Natural killer cell (primary cell): ENCODE results near the gene SSTR3. TPM values are rescaled to one million over a fixed set of nuclear protein-coding genes. Genes with fewer than 3 reads are reported as not detected.

ENCODE experiments used
- ATAC-seq, 3 donors: fragments of 150-1000 bp in 2 of 3; fragments of 200-7000 bp in 1 of 3; cut with Tn5 transposase; 1 replicate in 1 of 3; 2 replicates in 2 of 3; pipeline ENCODE4 v1.10.0; 2021; ENCODE audit warnings: mild to moderate bottlenecking in 2 of 3, moderate library complexity in 2 of 3
- DNase-seq, 2 donors: peaks; one replicate each; pipeline versions ENCODE4 v3.0.0 to v3.0.0-alpha.2; 2013 to 2021; ENCODE audit warnings: mixed read lengths in 1 of 2
- H3K27ac ChIP-seq: one replicate; pipeline ENCODE4 v1.5.1; 2013; ENCODE audit warnings: mild to moderate bottlenecking, low read length
- H3K27me3 ChIP-seq: one replicate; pipeline ENCODE4 v1.6.1; 2013; ENCODE audit warnings: low read length; ENCODE audit not compliant: control insufficient read depth, insufficient read depth
- H3K36me3 ChIP-seq: one replicate; pipeline ENCODE4 v1.6.1; 2013; ENCODE audit warnings: low read length; ENCODE audit not compliant: control insufficient read depth, insufficient read depth
- H3K4me1 ChIP-seq: one replicate; pipeline ENCODE4 v1.6.1; 2013; ENCODE audit warnings: low read length; ENCODE audit not compliant: control insufficient read depth, insufficient read depth
- H3K4me3 ChIP-seq: one replicate; pipeline ENCODE4 v1.5.1; 2013; ENCODE audit warnings: low read length
- H3K9me3 ChIP-seq: one replicate; pipeline ENCODE4 v1.6.1; 2013; ENCODE audit warnings: low read length; ENCODE audit not compliant: control insufficient read depth, insufficient read depth
- H3K27ac Mint-ChIP-seq, 2 donors: one replicate each; pipeline ENCODE4 v1.8.0; 2022; ENCODE audit warnings: mild to moderate bottlenecking in 2 of 2, mixed read lengths in 2 of 2, moderate library complexity in 1 of 2
- H3K27me3 Mint-ChIP-seq, 2 donors: one replicate each; pipeline ENCODE4 v1.8.0; 2022; ENCODE audit warnings: low read depth in 2 of 2, mixed read lengths in 2 of 2
- H3K36me3 Mint-ChIP-seq: one replicate; pipeline ENCODE4 v1.8.0; 2022; ENCODE audit warnings: mixed read lengths
- H3K4me1 Mint-ChIP-seq, 2 donors: one replicate each; pipeline ENCODE4 v1.8.0; 2022; ENCODE audit warnings: mixed read lengths in 2 of 2
- H3K4me3 Mint-ChIP-seq: one replicate; pipeline ENCODE4 v1.8.0; 2022; ENCODE audit warnings: mild to moderate bottlenecking, moderate library complexity, mixed read lengths
- H3K9me3 Mint-ChIP-seq, 2 donors: one replicate each; pipeline ENCODE4 v1.8.0; 2022; ENCODE audit warnings: mixed read lengths in 2 of 2
- CTCF ChIP-seq: fragments of 200-600 bp; IDR thresholded peaks from one replicate; pipeline ENCODE4 v1.8.0; 2022; ENCODE audit warnings: antibody characterized with exemption
- WGBS: methylation state at CpG from one replicate; pipeline ENCODE4 v1.1.7; 2013; ENCODE audit warnings: missing lambda C conversion rate; ENCODE audit not compliant: insufficient coverage; 5-methylcytosine and 5-hydroxymethylcytosine counted together
- intact Hi-C: fragments of 100-400 bp; cut with micrococcal nuclease; formaldehyde crosslinking; loops from one replicate; pipeline ENCODE4 v1.14.2; 2022
- total RNA-seq, 4 donors: library from RNA; stranded (reverse); fragments of 120-200 nt in 1 of 4; gene quantifications; one replicate each; pipeline versions ENCODE4 v1.2.3 to v1.2.4, GENCODE V29; 2013 to 2022

SSTR3 gene
- total RNA-seq, 3 donors from 2014 or later (not counting 1 experiment from before 2014, with no cell fraction given): 0.20 to 0.64 (median 0.23) TPM

GRCh38 chr22:37211075-37211865 is 1.0 kb downstream of the SSTR3 start:
- no peak for ATAC-seq
- no peaks in the 10 kb centered on the region for H3K27me3 Mint-ChIP-seq
- H3K27ac Mint-ChIP-seq: no peak overlapping the region
- intact Hi-C loops: no loop called here
- H3K36me3 ChIP-seq: no peaks in the 10 kb centered on the region
- no peak for TF ChIP-seq CTCF
- peaks cover 0 to 8% of the 10 kb centered on the region in 2 donors for H3K4me1 Mint-ChIP-seq
- H3K27me3 ChIP-seq: no peaks in the 10 kb centered on the region
- H3K4me1 ChIP-seq: no peaks in the 10 kb centered on the region
- no peaks in the 10 kb centered on the region for H3K9me3 ChIP-seq
- no peak overlapping the region for H3K4me3 Mint-ChIP-seq
- H3K4me3 ChIP-seq: no peak overlapping the region
- 93% methylated on average over 23 of the region's 24 CpGs for WGBS
- DNase-seq: no peak
- H3K36me3 Mint-ChIP-seq: no peaks in the 10 kb centered on the region
- no peaks in the 10 kb centered on the region for H3K9me3 Mint-ChIP-seq
- H3K27ac ChIP-seq: no peak overlapping the region

GRCh38 chr22:37210041-37210803 is 2.1 kb downstream of the SSTR3 start:
- Histone ChIP-seq H3K4me1 (no peaks in the 10 kb centered on the region), H3K36me3 (no peaks in the 10 kb centered on the region), H3K27me3 (no peaks in the 10 kb centered on the region), H3K9me3 (no peaks in the 10 kb centered on the region), H3K4me3 (no peak overlapping the region), H3K27ac (no peak overlapping the region)
- ATAC-seq (no peak), DNase-seq (no peak)
- WGBS: 91% methylated on average over 15 of the region's 15 CpGs
- Mint-ChIP-seq H3K4me3 (no peak overlapping the region), H3K36me3 (no peaks in the 10 kb centered on the region), H3K9me3 (no peaks in the 10 kb centered on the region), H3K27me3 (no peaks in the 10 kb centered on the region), H3K4me1 (peaks cover 0 to 8% of the 10 kb centered on the region in 2 donors), H3K27ac (no peak overlapping the region)
- intact Hi-C loops: no loop called here
- no peak for TF ChIP-seq CTCF

GRCh38 chr22:37209140-37209845 is 3.0 kb downstream of the SSTR3 start:
- Histone ChIP-seq H3K4me3 (no peak overlapping the region), H3K9me3 (no peaks in the 10 kb centered on the region), H3K36me3 (no peaks in the 10 kb centered on the region), H3K27ac (no peak overlapping the region), H3K4me1 (no peaks in the 10 kb centered on the region), H3K27me3 (no peaks in the 10 kb centered on the region)
- TF ChIP-seq CTCF: no peak
- Mint-ChIP-seq H3K4me3 (no peak overlapping the region), H3K9me3 (no peaks in the 10 kb centered on the region), H3K36me3 (no peaks in the 10 kb centered on the region), H3K4me1 (peaks cover 0 to 12% of the 10 kb centered on the region in 2 donors), H3K27ac (no peak overlapping the region), H3K27me3 (no peaks in the 10 kb centered on the region)
- DNase-seq (no peak), ATAC-seq (no peak)
- 90% methylated on average over 9 of the region's 9 CpGs for WGBS
- intact Hi-C loops: no loop called here
